Lung (tissue), 12 donors: Measurements from ENCODE around the gene FES. TPM values are rescaled to one million over a fixed set of nuclear protein-coding genes. Genes with fewer than 3 reads are reported as not detected.

Experiments
- ATAC-seq: fragments of 200-7000 bp; cut with Tn5 transposase; one replicate; pipeline ENCODE4 v1.9.1; 2020; ENCODE audit warnings: moderate number of reproducible peaks; ENCODE audit not compliant: insufficient read depth, low FRiP score
- DNase-seq, 3 donors: peaks; one replicate each; pipeline ENCODE4 v3.0.0-alpha.2; 2013 to 2017
- H3K27ac ChIP-seq, 2 donors: one replicate each; pipeline ENCODE4 v1.5.1; 2013; ENCODE audit warnings: mild to moderate bottlenecking in 2 of 2, moderate library complexity in 2 of 2, control low read depth in 1 of 2, inconsistent platforms in 1 of 2, low read depth in 1 of 2, low read length in 1 of 2
- H3K27me3 ChIP-seq, 3 donors: one replicate each; pipeline ENCODE4 v1.5.1; 2013; ENCODE audit warnings: low read length in 2 of 3; ENCODE audit not compliant: control insufficient read depth in 3 of 3, insufficient read depth in 3 of 3
- H3K36me3 ChIP-seq, 4 donors: one replicate each; pipeline ENCODE4 v1.5.1; 2013; ENCODE audit warnings: low read length in 4 of 4, mild to moderate bottlenecking in 1 of 4, moderate library complexity in 1 of 4; ENCODE audit not compliant: control insufficient read depth in 4 of 4, insufficient read depth in 4 of 4
- H3K4me1 ChIP-seq, 5 donors: one replicate each; pipeline ENCODE4 v1.5.1; 2013; ENCODE audit warnings: low read length in 5 of 5, mild to moderate bottlenecking in 2 of 5, moderate library complexity in 1 of 5; ENCODE audit not compliant: control insufficient read depth in 5 of 5, insufficient read depth in 5 of 5
- H3K4me3 ChIP-seq: one replicate; pipeline ENCODE4 v1.5.1; 2013; ENCODE audit warnings: mild to moderate bottlenecking, control low read depth, moderate library complexity
- H3K9ac ChIP-seq, 2 donors: one replicate each; pipeline ENCODE4 v1.5.1; 2013; ENCODE audit warnings: low read length in 2 of 2, control low read depth in 1 of 2; ENCODE audit not compliant: insufficient read depth in 1 of 2
- H3K9me3 ChIP-seq, 4 donors: one replicate each; pipeline ENCODE4 v1.5.1; 2013; ENCODE audit warnings: low read length in 3 of 4, mild to moderate bottlenecking in 1 of 4, moderate library complexity in 1 of 4; ENCODE audit not compliant: control insufficient read depth in 4 of 4, insufficient read depth in 3 of 4
- WGBS, 2 donors: extraction: QIAGEN DNeasy Blood & Tissue Kit; methylation state at CpG; one replicate each; pipeline ENCODE4 v1.1.7; 2013; 5-methylcytosine and 5-hydroxymethylcytosine counted together
- polyA plus RNA-seq, 2 donors: library from polyadenylated mRNA; stranded (reverse); fragments of 200-250 nt; gene quantifications; one replicate each; pipeline ENCODE4 v1.2.1, GENCODE V29; 2013
- total RNA-seq, 2 donors: library from RNA; depleted of rRNA in 1 of 2; stranded (reverse); fragments of >200 nt in 1 of 2; gene quantifications; one replicate each; pipeline ENCODE4 v1.2.1, GENCODE V29; 2014 to 2021
- TF ChIP-seq, protein P1 (sequence below): IDR thresholded peaks from 2 replicates; pipeline ENCODE4 v1.5.1; 2012; ENCODE audit warnings: mild to moderate bottlenecking; ENCODE audit errors: control extremely low read depth, extremely low read depth
- donor health status: control.
- donor health status: control.
- donor health status: Bipolar disorder and iron deficiency.
- donor health status: healthy.
- donor health status: DM: yes; HTN: yes; CAD: no.

The FES gene
- total and polyA plus RNA-seq, 4 donors, result 25.7 to 104 (median 55.5) TPM

DNA sequence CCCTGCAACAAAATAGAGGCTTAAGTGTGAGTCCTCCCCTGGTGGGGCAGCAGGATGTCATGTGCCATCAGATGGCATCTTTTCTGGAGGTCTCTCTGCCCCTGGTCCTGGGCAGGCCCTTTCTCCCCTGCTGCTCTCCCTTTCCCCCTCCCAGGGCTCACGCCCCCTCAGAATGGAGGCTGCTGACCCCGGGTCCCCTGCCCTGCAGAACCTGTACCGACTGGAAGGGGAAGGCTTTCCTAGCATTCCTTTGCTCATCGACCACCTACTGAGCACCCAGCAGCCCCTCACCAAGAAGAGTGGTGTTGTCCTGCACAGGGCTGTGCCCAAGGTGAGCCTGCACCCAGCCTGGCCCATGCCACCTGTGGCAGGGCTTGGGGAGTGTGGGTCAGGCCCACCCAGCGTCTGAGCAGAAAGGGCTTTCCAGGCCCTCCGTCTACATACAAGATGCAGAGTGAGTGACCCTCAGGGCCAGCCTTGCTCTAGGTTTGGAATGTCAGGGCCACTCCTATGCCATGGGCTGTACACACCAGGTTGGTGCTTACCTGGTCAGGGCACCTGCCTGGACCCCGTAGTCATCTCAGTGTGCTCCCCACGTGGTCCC, 7.1 kb downstream of the FES start:
- Histone ChIP-seq H3K9ac (no peak overlapping the region), H3K27me3 (no peaks in the 10 kb centered on the region), H3K4me1 (peaks cover 0 to 3% (median 0%) of the 10 kb centered on the region in 5 donors), H3K9me3 (no peaks in the 10 kb centered on the region), H3K36me3 (peaks cover 0 to 65% (median 26%) of the 10 kb centered on the region in 4 donors), H3K4me3 (no peak overlapping the region), H3K27ac (no peak overlapping the region)
- WGBS, 2 donors, result 88 to 96% methylated on average over 8 of the region's 8 CpGs
- no peak for DNase-seq
- no peak for ATAC-seq
- TF ChIP-seq, protein P1, sequence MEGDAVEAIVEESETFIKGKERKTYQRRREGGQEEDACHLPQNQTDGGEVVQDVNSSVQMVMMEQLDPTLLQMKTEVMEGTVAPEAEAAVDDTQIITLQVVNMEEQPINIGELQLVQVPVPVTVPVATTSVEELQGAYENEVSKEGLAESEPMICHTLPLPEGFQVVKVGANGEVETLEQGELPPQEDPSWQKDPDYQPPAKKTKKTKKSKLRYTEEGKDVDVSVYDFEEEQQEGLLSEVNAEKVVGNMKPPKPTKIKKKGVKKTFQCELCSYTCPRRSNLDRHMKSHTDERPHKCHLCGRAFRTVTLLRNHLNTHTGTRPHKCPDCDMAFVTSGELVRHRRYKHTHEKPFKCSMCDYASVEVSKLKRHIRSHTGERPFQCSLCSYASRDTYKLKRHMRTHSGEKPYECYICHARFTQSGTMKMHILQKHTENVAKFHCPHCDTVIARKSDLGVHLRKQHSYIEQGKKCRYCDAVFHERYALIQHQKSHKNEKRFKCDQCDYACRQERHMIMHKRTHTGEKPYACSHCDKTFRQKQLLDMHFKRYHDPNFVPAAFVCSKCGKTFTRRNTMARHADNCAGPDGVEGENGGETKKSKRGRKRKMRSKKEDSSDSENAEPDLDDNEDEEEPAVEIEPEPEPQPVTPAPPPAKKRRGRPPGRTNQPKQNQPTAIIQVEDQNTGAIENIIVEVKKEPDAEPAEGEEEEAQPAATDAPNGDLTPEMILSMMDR, result no peak

DNA sequence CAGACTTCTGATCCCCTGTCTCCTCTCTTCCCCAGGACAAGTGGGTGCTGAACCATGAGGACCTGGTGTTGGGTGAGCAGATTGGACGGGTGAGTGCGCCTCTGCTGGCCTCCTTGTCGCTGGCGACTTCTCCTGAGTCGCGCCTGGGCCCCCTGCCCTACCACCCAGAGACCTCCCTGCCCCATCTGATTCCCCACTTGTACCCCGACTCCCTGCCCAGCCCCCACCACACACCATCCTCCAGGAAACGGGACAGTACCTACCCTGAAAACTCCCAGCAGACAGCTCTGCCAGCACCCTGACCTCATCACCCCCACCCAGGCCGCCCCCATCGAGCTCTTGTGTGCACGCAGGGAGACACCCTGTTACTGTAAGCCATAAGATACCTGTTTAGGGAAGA, 7.7 kb downstream of the FES start:
- no peak overlapping the region for H3K4me3 ChIP-seq
- ATAC-seq (no peak), DNase-seq (no peak)
- no peaks in the 10 kb centered on the region for H3K9me3 ChIP-seq
- H3K9ac ChIP-seq, result no peak overlapping the region
- TF ChIP-seq, protein P1, result no peak
- 95% methylated on average over 11 of the region's 11 CpGs for WGBS, 2 donors
- no peak overlapping the region for H3K27ac ChIP-seq
- peaks cover 0 to 63% (median 26%) of the 10 kb centered on the region in 4 donors for H3K36me3 ChIP-seq
- peaks cover 0 to 1% (median 0%) of the 10 kb centered on the region in 5 donors for H3K4me1 ChIP-seq
- H3K27me3 ChIP-seq, result no peaks in the 10 kb centered on the region

DNA sequence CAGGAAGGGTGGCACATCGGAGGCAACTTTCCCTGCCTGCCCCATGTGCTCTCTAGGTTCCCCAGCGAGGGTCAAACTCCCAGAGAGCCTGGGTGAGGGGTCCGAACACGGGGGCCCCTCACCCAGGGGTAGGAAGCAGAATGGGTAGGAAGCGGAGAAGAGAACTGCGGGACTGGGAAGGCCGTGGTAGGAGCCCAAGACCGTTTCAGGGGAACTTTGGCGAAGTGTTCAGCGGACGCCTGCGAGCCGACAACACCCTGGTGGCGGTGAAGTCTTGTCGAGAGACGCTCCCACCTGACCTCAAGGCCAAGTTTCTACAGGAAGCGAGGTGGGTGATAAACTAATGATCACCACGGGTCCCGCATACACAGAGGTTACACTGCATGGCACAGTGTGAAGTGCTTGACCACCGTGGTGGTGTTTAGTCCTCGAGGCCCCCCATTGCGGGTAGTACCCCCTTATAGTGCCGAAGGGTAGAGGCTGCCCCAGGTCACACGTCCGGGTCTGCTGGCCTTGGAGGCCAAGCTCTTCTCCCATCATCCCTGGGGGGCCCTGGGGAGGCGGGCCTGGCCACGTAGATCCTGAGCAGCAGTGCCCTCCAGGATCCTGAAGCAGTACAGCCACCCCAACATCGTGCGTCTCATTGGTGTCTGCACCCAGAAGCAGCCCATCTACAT, 8.3 kb downstream of the FES start:
- Histone ChIP-seq H3K4me3 (no peak overlapping the region), H3K4me1 (no peaks in the 10 kb centered on the region), H3K27me3 (no peaks in the 10 kb centered on the region), H3K9ac (no peak overlapping the region), H3K36me3 (peaks cover 0 to 60% (median 26%) of the 10 kb centered on the region in 4 donors), H3K9me3 (no peaks in the 10 kb centered on the region), H3K27ac (no peak overlapping the region)
- TF ChIP-seq, protein P1, result no peak
- no peak for ATAC-seq
- DNase-seq, result no peak
- 95 to 96% methylated on average over 29 of the region's 29 CpGs for WGBS, 2 donors
